Spleen (tissue), 7 donors: ENCODE measurements around the gene GTF2B.

Source experiments
- CTCF ChIP-seq, 11 experiments: fragments of 200-600 bp in 7 of 11; fragments of 450-650 bp in 4 of 11; sonication (generic) in 4 of 11; IDR thresholded peaks in 8 of 11; conservative IDR thresholded peaks in 3 of 11; 1 replicate in 7 of 11; 2 replicates in 4 of 11; pipeline versions ENCODE4 v1.4.0 to v1.8.0; 2016 to 2021; ENCODE audit warnings: antibody characterized with exemption in 11 of 11, inconsistent platforms in 4 of 11, mild to moderate bottlenecking in 1 of 11
- POLR2A ChIP-seq, 3 donors: fragments of 450-650 bp; IDR thresholded peaks; one replicate each; pipeline ENCODE4 v1.5.1; 2017; ENCODE audit warnings: antibody characterized with exemption in 3 of 3, mild to moderate bottlenecking in 1 of 3
- donor health status: DM: no; HTN: no; CAD: no; lungs with moderate emphysema.
- donor health status: DM: no; HTN: no; CAD: no.
- donor health status: DM: no; HTN: no; CAD: no.

- TF ChIP-seq POLR2A (IDR thresholded peaks at IDR 0.05), result no peak
- no peak for TF ChIP-seq CTCF (IDR thresholded peaks at IDR 0.05 in 8 of 11, conservative IDR thresholded peaks at IDR 0.05 in 3 of 11)
These were observed 79.0 kb downstream of the GTF2B start for GRCh38 chr1:88812366-88812765.
